ENCODE data around the gene BICRAL.

Gene BICRAL

GRCh38 chr6:42756722-42757121, 25.1 kb upstream of the BICRAL start:
- no peak overlapping the region for H3K4me3 ChIP-seq (ENCODE audit: low read depth, low read length)
- TF ChIP-seq CTCF (IDR thresholded peaks at IDR 0.05; ENCODE audit: control insufficient read depth, extremely low read depth, insufficient read depth) = no peak
- no peak for DNase-seq (ENCODE audit: low read depth)

GRCh38 chr6:42758756-42759430, 23.0 kb upstream of the BICRAL start:
- DNase-seq (ENCODE audit: low read depth) = no peak
- TF ChIP-seq CTCF (IDR thresholded peaks at IDR 0.05; ENCODE audit: control insufficient read depth, extremely low read depth, insufficient read depth) = no peak
- H3K4me3 ChIP-seq (ENCODE audit: low read depth, low read length) = no peak overlapping the region

GRCh38 chr6:42761287-42762067, 20.4 kb upstream of the BICRAL start:
- H3K4me3 ChIP-seq (ENCODE audit: low read depth, low read length) = no peak overlapping the region
- no peak for TF ChIP-seq CTCF (IDR thresholded peaks at IDR 0.05; ENCODE audit: control insufficient read depth, extremely low read depth, insufficient read depth)
- no peak for DNase-seq (ENCODE audit: low read depth)

- TF ChIP-seq CTCF (IDR thresholded peaks at IDR 0.05; ENCODE audit: control insufficient read depth, extremely low read depth, insufficient read depth) = no peak
- no peak for DNase-seq (ENCODE audit: low read depth)
Observed at GRCh38 chr6:42762426-42762859, 19.4 kb upstream of the BICRAL start.

GRCh38 chr6:42762950-42763349, 18.9 kb upstream of the BICRAL start:
- no peak for TF ChIP-seq CTCF (IDR thresholded peaks at IDR 0.05; ENCODE audit: control insufficient read depth, extremely low read depth, insufficient read depth)
- DNase-seq (ENCODE audit: low read depth) = no peak
- H3K4me3 ChIP-seq (ENCODE audit: low read depth, low read length) = no peak overlapping the region

More at GRCh38 chr6:42762426-42762859, 19.4 kb upstream of the BICRAL start:
- no peak overlapping the region for H3K4me3 ChIP-seq (ENCODE audit: low read depth, low read length)

- H3K4me3 ChIP-seq (ENCODE audit: low read depth, low read length) = no peak overlapping the region
- DNase-seq (ENCODE audit: low read depth) = no peak
- no peak for TF ChIP-seq CTCF (IDR thresholded peaks at IDR 0.05; ENCODE audit: control insufficient read depth, extremely low read depth, insufficient read depth)
Observed at GRCh38 chr6:42764911-42765648, 16.8 kb upstream of the BICRAL start.
